ENCODE data around the gene UFSP1. TPM values are rescaled to one million over a fixed set of nuclear protein-coding genes. Genes with fewer than 3 reads are reported as not detected.
A peak's percentile ranks its signal among the peaks of the same experiment; 100 is the strongest.

The UFSP1 gene
- total and polyA plus RNA-seq, 10 of the 15 experiments (the other 5 are each of a cell fraction or from before 2014, with no cell fraction given): 0.14 to 10.6 (median 2.8) TPM

DNA sequence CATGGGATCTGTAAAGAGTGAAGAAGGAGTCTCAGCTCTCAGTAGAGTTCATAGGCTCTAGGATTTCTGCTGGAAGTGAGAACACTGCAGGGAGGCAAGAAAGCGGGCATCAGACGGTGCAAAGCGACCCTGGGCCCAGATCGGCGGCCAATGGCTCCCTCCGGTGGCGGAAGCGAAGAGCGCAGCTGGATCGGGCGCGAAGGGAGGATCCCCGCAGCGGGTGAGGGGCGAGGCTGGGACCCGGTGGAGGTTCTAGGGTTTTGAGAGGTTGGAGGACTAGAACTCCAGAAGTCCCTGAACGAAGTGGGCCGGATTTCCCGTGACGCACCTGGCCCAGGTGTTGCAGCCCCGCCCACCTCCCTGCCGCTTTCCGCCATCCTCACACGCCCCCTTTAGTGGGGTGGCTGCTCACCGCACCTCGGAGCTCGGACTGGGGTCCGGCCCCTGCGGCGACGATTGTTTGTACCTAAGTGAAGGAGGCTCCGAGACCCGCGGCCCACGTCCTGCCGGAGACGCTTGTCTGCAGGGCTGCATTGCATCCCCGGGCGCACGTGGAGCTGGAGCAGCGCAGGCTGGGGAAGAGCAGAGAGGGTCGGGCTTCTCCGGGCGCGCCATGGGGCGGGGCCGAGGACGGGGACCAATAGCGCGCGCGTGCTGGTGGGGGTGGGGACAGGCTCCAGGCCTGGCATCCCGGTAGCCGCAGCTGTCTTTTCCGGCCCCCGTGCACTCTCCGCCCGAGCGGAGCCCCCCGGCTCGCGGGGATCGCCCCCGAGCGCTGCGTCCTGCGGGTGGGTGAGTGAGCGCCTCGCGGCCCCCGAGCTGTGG, 37.3 kb downstream of the UFSP1 start, which contains the start of gene SLC12A9 (continued):
- no peak for TF ChIP-seq CREB1 (IDR thresholded peaks at IDR 0.05; ENCODE audit: low read depth)
- TF ChIP-seq DPF2 (IDR thresholded peaks at IDR 0.05): peak; percentile 73; the same call in 1 of the 2 replicates
- no peak for TF ChIP-seq NFYA (IDR thresholded peaks at IDR 0.05; ENCODE audit: borderline replicate concordance, low read depth, low read length)
- TF ChIP-seq, protein P1, sequence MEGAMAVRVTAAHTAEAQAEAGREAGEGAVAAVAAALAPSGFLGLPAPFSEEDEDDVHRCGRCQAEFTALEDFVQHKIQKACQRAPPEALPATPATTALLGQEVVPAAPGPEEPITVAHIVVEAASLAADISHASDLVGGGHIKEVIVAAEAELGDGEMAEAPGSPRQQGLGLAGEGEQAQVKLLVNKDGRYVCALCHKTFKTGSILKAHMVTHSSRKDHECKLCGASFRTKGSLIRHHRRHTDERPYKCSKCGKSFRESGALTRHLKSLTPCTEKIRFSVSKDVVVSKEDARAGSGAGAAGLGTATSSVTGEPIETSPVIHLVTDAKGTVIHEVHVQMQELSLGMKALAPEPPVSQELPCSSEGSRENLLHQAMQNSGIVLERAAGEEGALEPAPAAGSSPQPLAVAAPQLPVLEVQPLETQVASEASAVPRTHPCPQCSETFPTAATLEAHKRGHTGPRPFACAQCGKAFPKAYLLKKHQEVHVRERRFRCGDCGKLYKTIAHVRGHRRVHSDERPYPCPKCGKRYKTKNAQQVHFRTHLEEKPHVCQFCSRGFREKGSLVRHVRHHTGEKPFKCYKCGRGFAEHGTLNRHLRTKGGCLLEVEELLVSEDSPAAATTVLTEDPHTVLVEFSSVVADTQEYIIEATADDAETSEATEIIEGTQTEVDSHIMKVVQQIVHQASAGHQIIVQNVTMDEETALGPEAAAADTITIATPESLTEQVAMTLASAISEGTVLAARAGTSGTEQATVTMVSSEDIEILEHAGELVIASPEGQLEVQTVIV (IDR thresholded peaks at IDR 0.05; ENCODE audit: borderline replicate concordance, partially characterized antibody): no peak
- TF ChIP-seq, protein P2, sequence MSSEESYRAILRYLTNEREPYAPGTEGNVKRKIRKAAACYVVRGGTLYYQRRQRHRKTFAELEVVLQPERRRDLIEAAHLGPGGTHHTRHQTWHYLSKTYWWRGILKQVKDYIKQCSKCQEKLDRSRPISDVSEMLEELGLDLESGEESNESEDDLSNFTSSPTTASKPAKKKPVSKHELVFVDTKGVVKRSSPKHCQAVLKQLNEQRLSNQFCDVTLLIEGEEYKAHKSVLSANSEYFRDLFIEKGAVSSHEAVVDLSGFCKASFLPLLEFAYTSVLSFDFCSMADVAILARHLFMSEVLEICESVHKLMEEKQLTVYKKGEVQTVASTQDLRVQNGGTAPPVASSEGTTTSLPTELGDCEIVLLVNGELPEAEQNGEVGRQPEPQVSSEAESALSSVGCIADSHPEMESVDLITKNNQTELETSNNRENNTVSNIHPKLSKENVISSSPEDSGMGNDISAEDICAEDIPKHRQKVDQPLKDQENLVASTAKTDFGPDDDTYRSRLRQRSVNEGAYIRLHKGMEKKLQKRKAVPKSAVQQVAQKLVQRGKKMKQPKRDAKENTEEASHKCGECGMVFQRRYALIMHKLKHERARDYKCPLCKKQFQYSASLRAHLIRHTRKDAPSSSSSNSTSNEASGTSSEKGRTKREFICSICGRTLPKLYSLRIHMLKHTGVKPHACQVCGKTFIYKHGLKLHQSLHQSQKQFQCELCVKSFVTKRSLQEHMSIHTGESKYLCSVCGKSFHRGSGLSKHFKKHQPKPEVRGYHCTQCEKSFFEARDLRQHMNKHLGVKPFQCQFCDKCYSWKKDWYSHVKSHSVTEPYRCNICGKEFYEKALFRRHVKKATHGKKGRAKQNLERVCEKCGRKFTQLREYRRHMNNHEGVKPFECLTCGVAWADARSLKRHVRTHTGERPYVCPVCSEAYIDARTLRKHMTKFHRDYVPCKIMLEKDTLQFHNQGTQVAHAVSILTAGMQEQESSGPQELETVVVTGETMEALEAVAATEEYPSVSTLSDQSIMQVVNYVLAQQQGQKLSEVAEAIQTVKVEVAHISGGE (CRISPR knock-in tag; IDR thresholded peaks at IDR 0.05): no peak
- 0 out of 2 replicates have a peak, but pooled peaks have one; percentile 19 for TF ChIP-seq MEF2A (IDR thresholded peaks at IDR 0.05; ENCODE audit: insufficient read depth, low read depth, low read length)
- TF ChIP-seq, protein P3, sequence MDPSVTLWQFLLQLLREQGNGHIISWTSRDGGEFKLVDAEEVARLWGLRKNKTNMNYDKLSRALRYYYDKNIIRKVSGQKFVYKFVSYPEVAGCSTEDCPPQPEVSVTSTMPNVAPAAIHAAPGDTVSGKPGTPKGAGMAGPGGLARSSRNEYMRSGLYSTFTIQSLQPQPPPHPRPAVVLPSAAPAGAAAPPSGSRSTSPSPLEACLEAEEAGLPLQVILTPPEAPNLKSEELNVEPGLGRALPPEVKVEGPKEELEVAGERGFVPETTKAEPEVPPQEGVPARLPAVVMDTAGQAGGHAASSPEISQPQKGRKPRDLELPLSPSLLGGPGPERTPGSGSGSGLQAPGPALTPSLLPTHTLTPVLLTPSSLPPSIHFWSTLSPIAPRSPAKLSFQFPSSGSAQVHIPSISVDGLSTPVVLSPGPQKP (IDR thresholded peaks at IDR 0.05; ENCODE audit: low read depth, low read length): no peak
- no peak for TF ChIP-seq RBBP5 (conservative IDR thresholded peaks at IDR 0.05)
- no peak for TF ChIP-seq EZH2 (IDR thresholded peaks at IDR 0.05; ENCODE audit: borderline replicate concordance, control insufficient read depth, low read depth, low read length)
- TF ChIP-seq LARP7 (IDR thresholded peaks at IDR 0.05): peak; percentile 62
- TF ChIP-seq, protein P4, sequence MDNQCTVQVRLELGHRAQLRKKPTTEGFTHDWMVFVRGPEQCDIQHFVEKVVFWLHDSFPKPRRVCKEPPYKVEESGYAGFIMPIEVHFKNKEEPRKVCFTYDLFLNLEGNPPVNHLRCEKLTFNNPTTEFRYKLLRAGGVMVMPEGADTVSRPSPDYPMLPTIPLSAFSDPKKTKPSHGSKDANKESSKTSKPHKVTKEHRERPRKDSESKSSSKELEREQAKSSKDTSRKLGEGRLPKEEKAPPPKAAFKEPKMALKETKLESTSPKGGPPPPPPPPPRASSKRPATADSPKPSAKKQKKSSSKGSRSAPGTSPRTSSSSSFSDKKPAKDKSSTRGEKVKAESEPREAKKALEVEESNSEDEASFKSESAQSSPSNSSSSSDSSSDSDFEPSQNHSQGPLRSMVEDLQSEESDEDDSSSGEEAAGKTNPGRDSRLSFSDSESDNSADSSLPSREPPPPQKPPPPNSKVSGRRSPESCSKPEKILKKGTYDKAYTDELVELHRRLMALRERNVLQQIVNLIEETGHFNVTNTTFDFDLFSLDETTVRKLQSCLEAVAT (IDR thresholded peaks at IDR 0.05): 0 out of 2 replicates have a peak, but pooled peaks have one; percentile 27
- TF ChIP-seq KLF5 (IDR thresholded peaks at IDR 0.05; ENCODE audit: partially characterized antibody): peak; percentile 26
- TF ChIP-seq TCF12 (IDR thresholded peaks at IDR 0.05; ENCODE audit: low read depth, low read length): peak; percentile 50
- TF ChIP-seq TCF7 (IDR thresholded peaks at IDR 0.05; ENCODE audit: borderline replicate concordance): no peak
- TF ChIP-seq, protein P5, sequence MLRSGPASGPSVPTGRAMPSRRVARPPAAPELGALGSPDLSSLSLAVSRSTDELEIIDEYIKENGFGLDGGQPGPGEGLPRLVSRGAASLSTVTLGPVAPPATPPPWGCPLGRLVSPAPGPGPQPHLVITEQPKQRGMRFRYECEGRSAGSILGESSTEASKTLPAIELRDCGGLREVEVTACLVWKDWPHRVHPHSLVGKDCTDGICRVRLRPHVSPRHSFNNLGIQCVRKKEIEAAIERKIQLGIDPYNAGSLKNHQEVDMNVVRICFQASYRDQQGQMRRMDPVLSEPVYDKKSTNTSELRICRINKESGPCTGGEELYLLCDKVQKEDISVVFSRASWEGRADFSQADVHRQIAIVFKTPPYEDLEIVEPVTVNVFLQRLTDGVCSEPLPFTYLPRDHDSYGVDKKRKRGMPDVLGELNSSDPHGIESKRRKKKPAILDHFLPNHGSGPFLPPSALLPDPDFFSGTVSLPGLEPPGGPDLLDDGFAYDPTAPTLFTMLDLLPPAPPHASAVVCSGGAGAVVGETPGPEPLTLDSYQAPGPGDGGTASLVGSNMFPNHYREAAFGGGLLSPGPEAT (IDR thresholded peaks at IDR 0.05; ENCODE audit: low read depth): 0 out of 2 replicates have a peak, but pooled peaks have one; percentile 51
- no peak for TF ChIP-seq SMAD1 (IDR thresholded peaks at IDR 0.05; ENCODE audit: low read depth, partially characterized antibody)
- no peak for TF ChIP-seq WRNIP1 (IDR thresholded peaks at IDR 0.05; ENCODE audit: borderline replicate concordance, low read depth, low read length)
- TF ChIP-seq POU2F2 (IDR thresholded peaks at IDR 0.05; ENCODE audit: borderline replicate concordance, low read depth, low read length): 0 out of 3 replicates have a peak, but pooled peaks have one; percentile 10
- TF ChIP-seq CBX3 (IDR thresholded peaks at IDR 0.05; ENCODE audit: borderline replicate concordance, low read depth): no peak
